ENCODE data around the gene CYBRD1.
"Not testable (repeated sequence)": the region's sequence is repeated elsewhere in the genome, so short reads cannot be mapped to it uniquely, and the experiment has no call there.

The CYBRD1 gene

DNA sequence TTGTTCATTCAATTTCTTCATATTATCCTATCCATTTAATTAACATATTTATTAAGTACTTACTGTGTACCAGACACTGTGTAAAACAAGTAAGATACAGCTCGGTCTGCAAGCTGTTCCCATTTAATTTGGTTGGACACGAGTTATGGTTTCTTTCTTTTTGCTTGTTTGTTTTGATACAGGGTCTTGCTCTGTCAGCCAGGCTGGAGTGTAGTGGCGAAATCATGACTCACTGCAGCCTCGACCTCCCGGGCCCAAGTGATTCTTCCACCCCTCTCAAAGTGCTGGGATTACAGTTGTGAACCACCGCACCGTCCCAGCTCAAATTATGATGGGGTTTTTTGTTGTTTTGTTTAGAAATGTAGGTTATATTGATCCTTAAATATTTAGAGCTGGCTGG is 9.0 kb downstream of the CYBRD1 start:
- Histone ChIP-seq H3K27me3 (ENCODE audit: insufficient read depth, poor library complexity, severe bottlenecking) (no peaks in the 10 kb centered on the region), H3K4me3 (replicated peaks; ENCODE audit: insufficient read depth, low read length) (no peak overlapping the region), H3K27ac (replicated peaks) (no peak overlapping the region)
- TF ChIP-seq GABPA (IDR thresholded peaks at IDR 0.05; ENCODE audit: low read depth) (no peak), POLR2AphosphoS5 (IDR thresholded peaks at IDR 0.05; ENCODE audit: low read depth) (no peak), SPI1 (IDR thresholded peaks at IDR 0.05; ENCODE audit: borderline replicate concordance, low read depth) (no peak)
- TF ChIP-seq, protein P1, sequence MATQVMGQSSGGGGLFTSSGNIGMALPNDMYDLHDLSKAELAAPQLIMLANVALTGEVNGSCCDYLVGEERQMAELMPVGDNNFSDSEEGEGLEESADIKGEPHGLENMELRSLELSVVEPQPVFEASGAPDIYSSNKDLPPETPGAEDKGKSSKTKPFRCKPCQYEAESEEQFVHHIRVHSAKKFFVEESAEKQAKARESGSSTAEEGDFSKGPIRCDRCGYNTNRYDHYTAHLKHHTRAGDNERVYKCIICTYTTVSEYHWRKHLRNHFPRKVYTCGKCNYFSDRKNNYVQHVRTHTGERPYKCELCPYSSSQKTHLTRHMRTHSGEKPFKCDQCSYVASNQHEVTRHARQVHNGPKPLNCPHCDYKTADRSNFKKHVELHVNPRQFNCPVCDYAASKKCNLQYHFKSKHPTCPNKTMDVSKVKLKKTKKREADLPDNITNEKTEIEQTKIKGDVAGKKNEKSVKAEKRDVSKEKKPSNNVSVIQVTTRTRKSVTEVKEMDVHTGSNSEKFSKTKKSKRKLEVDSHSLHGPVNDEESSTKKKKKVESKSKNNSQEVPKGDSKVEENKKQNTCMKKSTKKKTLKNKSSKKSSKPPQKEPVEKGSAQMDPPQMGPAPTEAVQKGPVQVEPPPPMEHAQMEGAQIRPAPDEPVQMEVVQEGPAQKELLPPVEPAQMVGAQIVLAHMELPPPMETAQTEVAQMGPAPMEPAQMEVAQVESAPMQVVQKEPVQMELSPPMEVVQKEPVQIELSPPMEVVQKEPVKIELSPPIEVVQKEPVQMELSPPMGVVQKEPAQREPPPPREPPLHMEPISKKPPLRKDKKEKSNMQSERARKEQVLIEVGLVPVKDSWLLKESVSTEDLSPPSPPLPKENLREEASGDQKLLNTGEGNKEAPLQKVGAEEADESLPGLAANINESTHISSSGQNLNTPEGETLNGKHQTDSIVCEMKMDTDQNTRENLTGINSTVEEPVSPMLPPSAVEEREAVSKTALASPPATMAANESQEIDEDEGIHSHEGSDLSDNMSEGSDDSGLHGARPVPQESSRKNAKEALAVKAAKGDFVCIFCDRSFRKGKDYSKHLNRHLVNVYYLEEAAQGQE (IDR thresholded peaks at IDR 0.05; ENCODE audit: insufficient replicate concordance, low read depth): no peak
- TF ChIP-seq, protein P2, sequence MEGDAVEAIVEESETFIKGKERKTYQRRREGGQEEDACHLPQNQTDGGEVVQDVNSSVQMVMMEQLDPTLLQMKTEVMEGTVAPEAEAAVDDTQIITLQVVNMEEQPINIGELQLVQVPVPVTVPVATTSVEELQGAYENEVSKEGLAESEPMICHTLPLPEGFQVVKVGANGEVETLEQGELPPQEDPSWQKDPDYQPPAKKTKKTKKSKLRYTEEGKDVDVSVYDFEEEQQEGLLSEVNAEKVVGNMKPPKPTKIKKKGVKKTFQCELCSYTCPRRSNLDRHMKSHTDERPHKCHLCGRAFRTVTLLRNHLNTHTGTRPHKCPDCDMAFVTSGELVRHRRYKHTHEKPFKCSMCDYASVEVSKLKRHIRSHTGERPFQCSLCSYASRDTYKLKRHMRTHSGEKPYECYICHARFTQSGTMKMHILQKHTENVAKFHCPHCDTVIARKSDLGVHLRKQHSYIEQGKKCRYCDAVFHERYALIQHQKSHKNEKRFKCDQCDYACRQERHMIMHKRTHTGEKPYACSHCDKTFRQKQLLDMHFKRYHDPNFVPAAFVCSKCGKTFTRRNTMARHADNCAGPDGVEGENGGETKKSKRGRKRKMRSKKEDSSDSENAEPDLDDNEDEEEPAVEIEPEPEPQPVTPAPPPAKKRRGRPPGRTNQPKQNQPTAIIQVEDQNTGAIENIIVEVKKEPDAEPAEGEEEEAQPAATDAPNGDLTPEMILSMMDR (IDR thresholded peaks at IDR 0.05; ENCODE audit: insufficient read depth, low read length): no peak
- DNase-seq (ENCODE audit: low read depth in 1 of 2, low spot score in 1 of 2): no peak

DNA sequence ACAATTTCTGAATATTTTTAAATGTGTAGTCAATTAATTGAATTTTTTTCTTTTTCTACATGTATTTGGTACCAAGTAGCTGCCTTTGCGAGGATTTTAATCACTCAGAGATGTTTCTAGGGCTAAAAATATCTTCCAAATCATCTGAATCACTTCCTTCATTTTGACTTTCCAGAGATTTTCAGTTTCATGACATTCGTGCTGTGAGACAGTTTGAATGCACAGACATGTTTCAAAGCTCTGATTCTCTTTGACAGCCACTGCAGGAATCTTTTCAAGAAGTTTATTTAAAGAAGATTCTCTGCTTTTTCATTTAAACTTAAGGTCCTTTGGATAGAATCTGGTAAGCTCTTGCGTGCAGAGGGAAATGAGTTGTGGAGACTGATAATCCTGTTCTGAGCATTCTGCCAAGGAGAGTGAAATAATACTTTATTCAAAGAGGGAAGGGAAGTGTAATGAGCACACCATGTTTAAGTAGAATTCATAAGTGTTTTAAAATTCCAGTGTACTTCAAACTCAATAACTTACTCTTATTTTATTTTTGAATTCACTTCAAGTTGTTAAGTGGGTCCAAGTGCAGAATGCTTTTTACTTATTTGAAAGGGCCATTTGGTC is 9.7 kb downstream of the CYBRD1 start:
- no peaks in the 10 kb centered on the region for H3K27me3 ChIP-seq (ENCODE audit: insufficient read depth, poor library complexity, severe bottlenecking)
- no peak overlapping the region for H3K4me3 ChIP-seq (replicated peaks; ENCODE audit: insufficient read depth, low read length)
- TF ChIP-seq GABPA (IDR thresholded peaks at IDR 0.05; ENCODE audit: low read depth) (no peak), POLR2AphosphoS5 (IDR thresholded peaks at IDR 0.05; ENCODE audit: low read depth) (no peak), SPI1 (IDR thresholded peaks at IDR 0.05; ENCODE audit: borderline replicate concordance, low read depth) (no peak)
- TF ChIP-seq, protein P1 (IDR thresholded peaks at IDR 0.05; ENCODE audit: insufficient replicate concordance, low read depth): no peak
- TF ChIP-seq, protein P2 (IDR thresholded peaks at IDR 0.05; ENCODE audit: insufficient read depth, low read length): no peak
- H3K27ac ChIP-seq (replicated peaks): no peak overlapping the region
- DNase-seq (ENCODE audit: low read depth in 1 of 2, low spot score in 1 of 2): no peak

DNA sequence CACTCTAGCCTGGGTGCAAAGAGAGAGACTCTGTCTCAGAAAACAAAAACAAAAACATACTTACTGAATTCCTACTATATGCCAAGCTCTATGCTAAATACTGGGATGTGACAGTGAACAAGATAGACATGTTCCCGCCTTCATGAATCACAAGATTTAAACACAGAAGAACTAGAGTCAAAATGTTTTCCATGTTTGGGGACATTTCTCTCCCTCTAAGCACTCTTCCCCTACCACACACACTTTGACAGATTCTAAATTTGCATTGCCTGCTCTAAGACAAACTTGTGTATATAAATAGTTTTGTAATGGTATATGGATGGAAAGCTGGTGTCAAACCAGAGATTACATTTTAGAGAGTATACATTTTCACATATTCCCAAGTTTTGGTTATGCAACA is 11.1 kb downstream of the CYBRD1 start:
- H3K4me3 ChIP-seq (replicated peaks; ENCODE audit: insufficient read depth, low read length): no peak overlapping the region
- no peaks in the 10 kb centered on the region for H3K27me3 ChIP-seq (ENCODE audit: insufficient read depth, poor library complexity, severe bottlenecking)
- TF ChIP-seq POLR2AphosphoS5 (IDR thresholded peaks at IDR 0.05; ENCODE audit: low read depth) (no peak), SPI1 (IDR thresholded peaks at IDR 0.05; ENCODE audit: borderline replicate concordance, low read depth) (no peak), GABPA (IDR thresholded peaks at IDR 0.05; ENCODE audit: low read depth) (no peak)
- TF ChIP-seq, protein P1 (IDR thresholded peaks at IDR 0.05; ENCODE audit: insufficient replicate concordance, low read depth): no peak
- TF ChIP-seq, protein P2 (IDR thresholded peaks at IDR 0.05; ENCODE audit: insufficient read depth, low read length): no peak
- DNase-seq (ENCODE audit: low read depth in 1 of 2, low spot score in 1 of 2): no peak
- H3K27ac ChIP-seq (replicated peaks): no peak overlapping the region

DNA sequence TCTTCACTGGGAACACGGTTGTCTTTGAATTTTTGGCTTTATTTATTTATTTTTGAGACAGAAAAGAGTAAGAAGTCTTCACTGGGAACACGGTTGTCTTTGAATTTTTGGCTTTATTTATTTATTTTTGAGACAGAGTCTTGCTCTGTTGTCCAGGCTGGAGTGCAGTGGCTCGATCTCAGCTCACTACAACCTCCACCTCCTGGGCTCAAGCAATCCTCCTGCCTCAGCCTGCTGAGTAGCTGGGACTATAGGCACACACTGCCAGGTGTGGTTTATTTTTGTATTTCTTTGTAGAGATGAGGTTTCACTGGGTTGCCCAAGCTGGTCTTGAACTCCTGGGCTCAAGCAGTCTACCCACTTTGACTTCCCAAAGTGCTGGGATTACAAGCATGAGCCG is 13.3 kb downstream of the CYBRD1 start:
- H3K27me3 ChIP-seq (ENCODE audit: insufficient read depth, poor library complexity, severe bottlenecking); H3K4me3 ChIP-seq (replicated peaks; ENCODE audit: insufficient read depth, low read length); H3K27ac ChIP-seq (replicated peaks); DNase-seq (ENCODE audit: low read depth in 1 of 2, low spot score in 1 of 2): not testable (repeated sequence)

Data from HL-60 (cell line).